Kidney tubule cell (primary cell): Measurements from ENCODE around the gene EXOC4.

ENCODE experiments used
- DNase-seq: peaks from one replicate; pipeline ENCODE4 v3.0.0-alpha.2; 2018; ENCODE audit warnings: low spot score

The EXOC4 gene

GRCh38 chr7:133575726-133576440 lies 323.0 kb downstream of the EXOC4 start:
- no peak for DNase-seq

- DNase-seq: no peak
Measured at GRCh38 chr7:133576612-133577168, 323.8 kb downstream of the EXOC4 start.

- no peak for DNase-seq
Measured at GRCh38 chr7:133582766-133583523, 330.1 kb downstream of the EXOC4 start.

- no peak for DNase-seq
Measured at GRCh38 chr7:133583545-133584171, 330.8 kb downstream of the EXOC4 start.

- DNase-seq: no peak
Measured at GRCh38 chr7:133584956-133585668, 332.2 kb downstream of the EXOC4 start.

- DNase-seq: no peak
Measured at GRCh38 chr7:133586253-133586652, 333.4 kb downstream of the EXOC4 start.

- DNase-seq: no peak
Measured at GRCh38 chr7:133587903-133588302, 335.0 kb downstream of the EXOC4 start.

- no peak for DNase-seq
Measured at GRCh38 chr7:133590795-133591194, 337.9 kb downstream of the EXOC4 start.

GRCh38 chr7:133591704-133592340 lies 338.9 kb downstream of the EXOC4 start:
- no peak for DNase-seq

GRCh38 chr7:133593561-133593960 lies 340.7 kb downstream of the EXOC4 start:
- DNase-seq: no peak

- DNase-seq: no peak
Measured at GRCh38 chr7:133601617-133602016, 348.7 kb downstream of the EXOC4 start.

- peak; percentile 20 for DNase-seq
Measured at GRCh38 chr7:133602291-133602690, 349.4 kb downstream of the EXOC4 start.

GRCh38 chr7:133606991-133607390 lies 354.1 kb downstream of the EXOC4 start:
- DNase-seq: no peak

- peak; percentile 17 for DNase-seq
Measured at GRCh38 chr7:133609806-133610205, 356.9 kb downstream of the EXOC4 start.

GRCh38 chr7:133611955-133612354 lies 359.1 kb downstream of the EXOC4 start:
- DNase-seq: no peak

- DNase-seq: no peak
Measured at GRCh38 chr7:133613250-133613790, 360.4 kb downstream of the EXOC4 start.

GRCh38 chr7:133614251-133614650 lies 361.4 kb downstream of the EXOC4 start:
- no peak for DNase-seq

- DNase-seq: no peak
Measured at GRCh38 chr7:133618970-133619369, 366.1 kb downstream of the EXOC4 start.

- DNase-seq: no peak
Measured at GRCh38 chr7:133619491-133619890, 366.6 kb downstream of the EXOC4 start.

GRCh38 chr7:133623721-133624120 lies 370.8 kb downstream of the EXOC4 start:
- no peak for DNase-seq

GRCh38 chr7:133625046-133625445 lies 372.2 kb downstream of the EXOC4 start:
- no peak for DNase-seq
